Left forelimb (tissue), 1 donor: Measurements from ENCODE around the gene SDSL.

Experiments
- DNase-seq: peaks from one replicate; pipeline ENCODE4 v3.0.0-alpha.2; 2018; ENCODE audit warnings: low spot score

SDSL gene, protein sequence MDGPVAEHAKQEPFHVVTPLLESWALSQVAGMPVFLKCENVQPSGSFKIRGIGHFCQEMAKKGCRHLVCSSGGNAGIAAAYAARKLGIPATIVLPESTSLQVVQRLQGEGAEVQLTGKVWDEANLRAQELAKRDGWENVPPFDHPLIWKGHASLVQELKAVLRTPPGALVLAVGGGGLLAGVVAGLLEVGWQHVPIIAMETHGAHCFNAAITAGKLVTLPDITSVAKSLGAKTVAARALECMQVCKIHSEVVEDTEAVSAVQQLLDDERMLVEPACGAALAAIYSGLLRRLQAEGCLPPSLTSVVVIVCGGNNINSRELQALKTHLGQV

DNA sequence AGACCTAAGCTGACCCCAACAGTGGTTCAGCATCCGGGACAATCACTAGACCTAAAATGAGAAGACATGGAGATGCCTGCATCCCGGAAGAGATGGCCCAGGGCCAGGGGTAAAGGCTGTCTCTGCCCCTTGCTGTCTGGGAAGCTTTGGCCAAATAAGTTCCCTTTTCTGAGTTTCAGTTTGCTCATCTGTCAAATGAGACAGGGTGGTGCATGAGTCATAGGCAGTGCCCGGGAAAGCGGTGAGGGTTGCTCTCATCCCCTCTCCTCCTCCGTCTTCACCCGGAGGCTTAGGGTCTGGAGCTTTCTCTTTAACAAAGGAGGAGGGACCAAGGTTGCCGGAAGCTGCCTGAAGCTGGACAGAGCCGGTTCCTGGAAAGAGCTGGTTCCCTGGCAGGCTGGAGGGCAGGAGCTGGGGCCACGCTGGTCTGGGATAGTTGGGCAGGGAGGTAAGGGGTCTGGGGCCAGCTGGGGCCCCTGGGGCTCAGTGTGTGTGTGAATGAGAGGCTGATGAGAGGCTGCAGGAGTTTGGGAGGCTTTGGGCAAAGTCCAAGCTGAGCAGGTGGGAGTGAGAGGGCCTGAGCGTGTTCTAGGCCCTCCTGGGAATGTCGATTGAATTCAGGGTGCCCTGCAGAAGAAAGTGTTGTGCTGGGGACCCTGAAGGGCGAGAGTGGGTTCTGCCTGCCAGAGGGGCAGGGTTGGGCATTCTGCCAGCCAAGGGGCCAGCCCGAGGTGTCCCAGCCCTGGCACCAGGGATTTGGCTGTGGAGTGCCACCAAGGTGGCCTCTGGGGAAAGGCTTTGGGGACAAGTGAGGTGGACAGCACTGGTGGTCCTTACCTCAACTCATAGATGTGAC lies at the start of gene SDSL:
SDSL (plus strand) TSS at position 351 of the 856 bp plus-strand sequence. CDS start 5,603 bp downstream, outside the sequence.
- DNase-seq = no peak

DNA sequence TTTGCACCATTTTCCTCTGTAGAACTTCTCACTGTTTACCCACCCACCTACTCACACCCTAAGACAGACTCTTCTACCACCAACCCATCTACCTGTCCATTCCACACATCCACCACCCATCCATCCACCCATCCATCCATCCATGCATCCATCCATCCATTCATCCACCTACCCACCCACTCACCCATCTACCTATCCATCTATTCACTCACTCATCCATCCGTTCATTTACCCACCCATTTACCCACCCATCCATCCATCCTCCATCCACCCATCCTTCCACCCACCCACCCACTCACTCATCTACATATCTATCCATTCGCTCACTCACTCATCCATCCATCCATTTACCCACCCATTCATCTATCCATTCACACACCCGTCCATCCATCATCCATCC lies 48.7 kb upstream of the SDSL start:
- DNase-seq = no peak

DNA sequence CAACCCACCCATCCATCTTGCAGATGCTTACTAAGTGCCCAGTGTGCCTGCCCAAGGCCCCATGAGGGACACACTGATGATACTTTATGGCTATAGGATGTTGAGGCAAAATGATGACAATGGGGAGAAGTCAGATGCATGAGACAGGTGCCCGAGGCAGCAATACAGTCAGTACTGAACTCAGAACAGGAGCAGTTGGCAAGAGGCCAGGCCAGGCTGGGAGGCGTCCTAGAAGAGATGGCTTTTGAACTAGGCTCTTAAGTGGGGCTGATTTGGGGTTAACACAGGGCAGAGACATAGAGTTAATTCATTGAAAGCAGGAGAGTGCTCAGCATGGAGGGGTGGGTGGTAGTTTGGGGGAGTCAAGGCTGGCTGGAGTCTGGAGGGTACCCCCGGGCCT lies 48.2 kb upstream of the SDSL start:
- DNase-seq = no peak

GRCh38 chr12:113374823-113375428 lies 47.3 kb upstream of the SDSL start:
- no peak for DNase-seq

DNA sequence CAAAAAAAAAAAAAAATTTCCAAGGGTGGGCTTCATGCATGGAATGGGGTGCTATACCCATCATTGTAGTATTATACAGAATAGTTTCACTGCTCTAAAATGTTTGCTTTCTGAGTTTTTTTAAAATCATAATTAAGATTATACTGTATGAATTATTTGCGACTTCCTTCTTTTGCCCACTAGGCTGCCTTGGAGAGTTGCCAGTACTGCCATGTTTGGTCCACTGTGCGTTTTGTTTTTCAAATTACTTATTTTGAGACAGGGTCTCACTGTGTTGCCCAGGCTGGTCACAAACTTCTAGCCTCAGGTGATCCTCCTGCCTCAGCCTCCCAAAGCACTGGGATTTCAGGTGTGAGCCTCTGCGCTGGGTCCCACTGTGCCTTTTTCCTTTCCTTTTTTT lies 43.9 kb upstream of the SDSL start:
- no peak for DNase-seq

GRCh38 chr12:113381220-113381619 lies 41.0 kb upstream of the SDSL start:
- DNase-seq = no peak

DNA sequence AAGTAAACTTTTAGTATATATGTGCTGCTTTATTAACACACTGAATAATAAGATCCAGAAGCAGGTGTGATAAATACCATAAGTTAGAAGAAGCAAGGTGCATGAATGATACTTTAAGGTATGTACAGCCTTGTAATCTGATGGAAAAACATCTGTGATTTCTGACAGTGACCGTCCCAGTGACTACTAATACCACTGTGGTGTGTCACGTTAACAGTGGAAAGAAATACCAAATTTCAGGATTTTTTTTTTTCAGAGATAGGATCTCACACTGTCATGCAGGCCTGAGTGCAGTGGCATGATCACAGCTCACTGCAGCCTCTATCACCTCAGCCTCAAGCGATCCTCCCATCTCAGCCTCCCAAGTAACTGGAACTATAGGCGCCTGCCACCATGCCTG lies 40.0 kb upstream of the SDSL start:
- DNase-seq = no peak

GRCh38 chr12:113384778-113385177 lies 37.4 kb upstream of the SDSL start:
- DNase-seq = no peak

- no peak for DNase-seq
These were observed 36.8 kb upstream of the SDSL start for GRCh38 chr12:113385282-113385882.

DNA sequence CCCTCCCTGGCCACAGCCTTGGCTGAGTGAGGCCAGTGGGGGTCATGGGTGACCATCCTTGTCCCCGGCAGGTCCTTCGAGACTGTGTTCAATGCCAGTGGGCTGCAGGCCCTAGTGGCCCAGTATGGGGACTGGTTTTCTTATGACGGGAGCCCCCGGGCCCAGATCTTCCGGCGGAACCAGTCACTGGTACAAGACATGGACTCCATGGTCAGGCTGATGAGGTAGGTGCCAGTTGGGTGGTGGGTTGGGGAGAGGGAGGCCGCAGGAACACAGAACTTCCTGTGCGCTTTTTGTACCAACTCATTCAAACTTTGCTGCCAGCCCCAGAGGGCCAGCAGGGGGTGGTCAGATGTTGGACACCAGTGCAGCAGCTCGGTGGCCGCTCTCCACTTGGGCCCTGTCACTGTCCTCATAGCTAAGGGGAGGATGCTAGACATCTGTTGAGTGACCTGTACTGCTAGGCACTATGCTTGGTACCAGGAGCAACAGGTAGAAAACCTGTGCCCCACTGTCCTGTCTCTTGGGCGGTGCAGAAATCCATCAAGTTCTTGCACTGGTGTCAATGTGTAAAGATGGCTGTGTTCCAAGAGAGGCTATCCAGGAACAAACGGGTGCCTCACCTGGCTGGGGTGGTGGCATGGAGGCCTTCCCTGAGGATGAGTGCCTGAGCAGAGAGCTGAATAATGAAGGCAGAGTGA lies 35.2 kb upstream of the SDSL start:
- no peak for DNase-seq

GRCh38 chr12:113387631-113388030 lies 34.5 kb upstream of the SDSL start:
- DNase-seq = no peak

- DNase-seq = no peak
These were observed 33.8 kb upstream of the SDSL start for GRCh38 chr12:113388351-113388750.

- no peak for DNase-seq
These were observed 31.8 kb upstream of the SDSL start for GRCh38 chr12:113390064-113391043.

- no peak for DNase-seq
These were observed 31.0 kb upstream of the SDSL start for GRCh38 chr12:113391145-113391544.

DNA sequence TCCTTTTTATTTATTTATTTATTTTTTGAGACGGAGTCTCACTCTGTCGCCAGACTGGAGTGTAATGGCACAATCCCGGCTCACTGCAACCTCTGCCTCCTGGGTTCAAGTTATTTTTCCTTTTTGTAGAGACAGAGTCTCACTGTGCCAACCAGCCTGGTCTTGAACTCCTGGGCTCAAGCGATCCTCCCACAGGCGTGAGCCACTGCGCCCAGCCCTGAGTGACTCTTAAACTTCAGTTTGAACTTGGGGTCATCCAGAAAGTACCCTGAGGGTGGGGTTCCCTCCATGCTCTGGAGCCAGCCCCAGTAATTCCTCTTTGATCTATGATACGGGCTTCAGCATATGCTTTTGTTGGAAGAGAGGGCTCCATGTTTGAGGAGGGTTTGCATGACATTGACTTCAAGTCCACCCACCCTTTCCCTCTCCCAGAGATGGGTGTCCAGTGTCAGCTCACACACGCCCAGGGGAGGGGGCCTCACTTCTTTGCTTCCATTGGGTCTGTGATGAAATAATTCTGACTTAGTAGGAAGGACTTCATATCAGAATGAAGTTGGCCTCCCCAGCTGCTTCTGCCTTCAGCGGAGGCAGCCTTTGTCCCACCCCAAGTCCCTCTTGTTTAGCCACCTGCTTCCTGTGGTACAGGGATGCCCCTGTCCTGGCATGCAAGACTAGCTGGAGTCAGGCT lies 30.4 kb upstream of the SDSL start:
- no peak for DNase-seq

GRCh38 chr12:113392520-113392919 lies 29.7 kb upstream of the SDSL start:
- DNase-seq = no peak

DNA sequence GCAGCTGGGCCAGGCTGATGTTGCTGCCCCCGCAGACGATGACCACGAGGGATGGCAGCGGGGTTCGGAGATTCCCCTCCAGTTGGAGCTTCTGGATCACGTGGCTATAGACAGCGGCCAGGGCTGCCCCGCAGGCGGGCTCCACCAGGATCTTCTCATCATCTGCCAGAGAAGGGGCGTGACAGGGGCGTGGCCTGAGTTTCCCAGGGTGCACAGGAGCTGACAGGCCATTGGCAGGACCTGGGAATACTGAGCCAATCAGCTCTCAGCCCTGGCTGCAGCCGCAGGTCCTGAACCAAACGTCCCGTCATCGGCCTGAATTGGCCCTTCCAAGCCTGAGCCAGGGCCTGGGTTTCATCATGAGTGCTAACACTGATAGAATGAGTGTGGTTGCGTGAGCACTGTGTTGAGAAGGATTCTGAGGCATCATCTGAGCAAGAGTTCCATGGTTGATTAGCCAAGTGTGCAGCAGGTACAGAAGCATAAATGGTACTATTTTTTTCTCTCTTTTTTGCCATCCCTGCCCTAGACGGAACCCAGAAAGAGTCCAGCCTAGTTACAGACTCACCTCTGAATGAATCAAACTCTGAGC lies 29.1 kb upstream of the SDSL start:
- no peak for DNase-seq

- DNase-seq = no peak
These were observed 28.4 kb upstream of the SDSL start for GRCh38 chr12:113393749-113394148.

DNA sequence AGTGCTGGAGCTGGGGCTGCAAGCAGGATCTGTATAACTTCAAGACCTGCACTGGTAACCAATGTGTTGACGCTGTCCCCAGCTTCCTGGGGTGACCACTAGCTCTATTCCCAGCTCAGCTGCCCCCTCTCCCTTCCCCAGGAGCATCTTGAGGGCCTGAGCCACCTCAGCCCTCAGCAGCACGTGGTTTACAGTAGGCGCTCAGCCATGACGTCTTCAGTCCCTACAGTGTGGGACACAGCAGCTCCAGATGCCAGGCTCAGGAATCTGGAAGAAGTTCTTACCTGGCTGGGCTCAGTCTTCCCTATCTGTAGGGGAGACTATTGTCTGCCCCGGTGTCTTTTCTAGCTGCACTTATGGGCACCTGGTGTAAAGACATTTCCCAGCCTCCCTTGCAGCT lies 27.1 kb upstream of the SDSL start:
- no peak for DNase-seq

DNA sequence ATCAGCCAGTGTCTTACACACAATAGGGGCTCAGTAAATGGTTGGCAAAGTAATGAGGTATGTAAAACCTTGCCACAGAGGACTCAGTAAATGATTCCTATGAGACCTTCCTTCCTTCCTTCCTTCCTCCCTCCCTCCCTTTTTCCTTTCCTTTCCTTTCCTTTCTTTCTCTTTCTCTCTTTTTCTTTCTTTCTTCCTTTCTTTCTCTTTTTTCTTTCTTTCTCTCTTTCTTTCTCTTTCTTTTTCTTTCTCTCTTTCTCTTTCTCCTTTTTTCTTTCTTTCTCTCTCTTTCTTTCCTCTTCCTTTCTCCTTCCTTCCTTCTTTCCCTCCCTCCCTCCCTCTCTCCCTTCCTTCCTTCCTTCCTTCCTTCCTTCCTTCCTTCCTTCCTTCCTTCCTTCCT lies 26.0 kb upstream of the SDSL start:
- no peak for DNase-seq
